Measurements from ENCODE around the gene UBE2E1.
"Not testable (repeated sequence)": the region's sequence is repeated elsewhere in the genome, so short reads cannot be mapped to it uniquely, and the experiment has no call there.

Gene UBE2E1

GRCh38 chr3:23824699-23825444, 19.1 kb downstream of the UBE2E1 start:
- no peak for DNase-seq

DNA sequence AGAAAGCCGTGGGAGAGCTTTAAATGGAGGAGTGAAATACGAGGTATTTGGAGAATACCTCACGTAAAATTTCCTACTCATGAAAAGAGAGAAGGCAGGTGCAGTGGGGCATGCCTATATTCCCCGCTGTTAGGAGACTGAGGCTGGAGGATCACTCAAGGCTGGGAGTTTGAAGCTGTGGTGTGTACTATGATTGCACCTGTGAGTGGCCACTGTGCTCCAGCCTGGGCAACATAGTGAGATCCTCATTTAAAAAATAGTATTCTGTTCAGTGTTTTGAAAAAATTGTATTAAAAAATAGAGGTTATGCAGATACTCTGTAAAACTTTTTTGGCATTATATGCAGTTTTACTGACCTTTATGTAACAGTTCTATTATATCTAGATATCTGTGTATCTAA, 20.0 kb downstream of the UBE2E1 start:
- no peak for DNase-seq

DNA sequence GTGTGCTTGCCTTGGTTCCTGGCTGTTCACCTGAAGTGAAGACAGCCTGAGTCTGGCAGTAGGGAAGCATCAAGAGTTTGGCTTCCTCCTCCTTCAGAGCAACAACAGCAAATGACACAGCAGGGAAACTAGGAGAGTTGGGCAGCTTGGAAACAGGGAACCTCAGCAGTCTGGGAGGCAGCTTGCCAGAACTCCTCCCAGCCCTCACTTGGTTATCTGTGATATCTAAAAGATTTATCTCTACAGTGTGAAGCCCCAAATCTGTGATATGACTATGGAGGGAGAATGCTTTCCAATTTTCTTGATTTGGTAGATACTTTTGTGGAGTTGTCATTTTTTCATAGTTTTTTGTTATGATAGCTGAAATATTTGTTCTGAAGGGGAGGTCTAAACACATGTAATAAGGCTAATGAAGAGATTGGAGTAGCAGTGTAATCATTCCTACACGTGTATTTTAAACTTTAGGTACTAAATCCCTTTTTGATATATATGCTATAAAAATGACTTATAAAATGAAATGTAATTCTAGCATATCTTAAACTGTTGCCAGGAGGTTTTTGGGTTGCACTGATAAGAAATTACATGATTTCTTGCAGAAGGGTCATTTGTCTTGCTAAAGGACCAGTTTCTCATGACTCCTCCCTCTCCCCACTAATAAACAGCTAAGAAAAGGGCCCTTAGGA, 20.8 kb downstream of the UBE2E1 start:
- DNase-seq = no peak

DNA sequence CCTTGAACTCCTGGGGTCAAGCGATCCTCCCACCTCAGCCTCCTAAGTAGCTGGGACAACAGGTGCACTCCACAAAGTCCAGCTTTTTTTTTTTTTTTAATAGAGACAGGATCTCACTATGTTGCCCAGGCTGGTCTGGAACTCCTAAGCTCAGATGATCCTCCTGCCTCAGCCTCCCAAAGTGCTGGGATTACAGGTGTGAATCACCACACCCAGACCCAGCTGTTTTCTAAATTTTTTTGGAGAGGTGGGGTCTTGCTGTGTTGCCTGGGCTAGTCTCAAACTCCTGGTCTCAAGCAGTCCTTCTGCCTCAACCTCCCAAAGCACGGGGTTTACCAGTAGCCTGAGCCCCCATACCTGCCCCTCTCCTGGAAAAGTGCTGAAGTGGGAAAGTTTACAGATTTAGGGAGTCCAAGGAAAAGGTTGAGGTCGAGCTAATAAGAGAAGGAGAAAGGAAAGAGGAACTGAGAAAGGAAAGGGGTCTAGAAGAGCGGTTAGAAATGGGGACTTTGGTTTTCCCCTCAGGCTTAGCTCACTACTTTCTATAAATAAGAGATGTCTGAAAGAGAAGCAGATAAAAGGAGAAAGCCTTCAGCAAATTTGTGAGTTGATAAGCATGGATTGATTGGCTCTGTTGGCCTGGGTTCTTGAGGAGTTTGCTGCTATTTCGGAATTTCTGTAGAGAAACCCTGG, 23.6 kb downstream of the UBE2E1 start:
- no peak for DNase-seq

DNA sequence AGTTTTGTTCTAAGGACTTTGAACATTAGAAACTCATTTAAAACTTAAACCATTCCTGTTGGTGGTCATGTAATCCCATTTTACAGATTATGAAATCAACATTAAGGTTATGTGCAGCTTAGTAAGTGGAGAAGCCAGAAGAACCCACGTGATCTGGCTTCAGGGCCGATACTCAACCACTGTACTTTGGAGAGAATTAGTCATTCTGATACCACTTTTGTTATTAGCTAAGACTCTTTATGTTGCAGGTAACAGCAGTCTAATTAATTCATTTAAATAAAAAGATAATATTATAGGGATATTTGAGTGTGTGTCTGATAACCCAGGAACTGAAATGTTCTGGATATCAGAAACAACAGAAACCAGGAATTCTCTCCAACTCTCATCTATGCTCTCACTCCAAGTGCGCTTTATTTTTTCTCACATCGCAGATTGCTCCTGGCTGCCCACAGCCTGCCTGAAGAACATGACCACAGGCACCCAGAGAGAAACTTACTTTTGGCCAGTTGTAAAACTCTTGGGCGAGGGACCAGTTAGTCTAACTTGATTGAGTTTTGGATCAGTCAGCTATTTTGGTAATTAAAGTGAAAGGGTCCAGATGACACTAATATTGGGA, 25.2 kb downstream of the UBE2E1 start:
- no peak for DNase-seq

DNA sequence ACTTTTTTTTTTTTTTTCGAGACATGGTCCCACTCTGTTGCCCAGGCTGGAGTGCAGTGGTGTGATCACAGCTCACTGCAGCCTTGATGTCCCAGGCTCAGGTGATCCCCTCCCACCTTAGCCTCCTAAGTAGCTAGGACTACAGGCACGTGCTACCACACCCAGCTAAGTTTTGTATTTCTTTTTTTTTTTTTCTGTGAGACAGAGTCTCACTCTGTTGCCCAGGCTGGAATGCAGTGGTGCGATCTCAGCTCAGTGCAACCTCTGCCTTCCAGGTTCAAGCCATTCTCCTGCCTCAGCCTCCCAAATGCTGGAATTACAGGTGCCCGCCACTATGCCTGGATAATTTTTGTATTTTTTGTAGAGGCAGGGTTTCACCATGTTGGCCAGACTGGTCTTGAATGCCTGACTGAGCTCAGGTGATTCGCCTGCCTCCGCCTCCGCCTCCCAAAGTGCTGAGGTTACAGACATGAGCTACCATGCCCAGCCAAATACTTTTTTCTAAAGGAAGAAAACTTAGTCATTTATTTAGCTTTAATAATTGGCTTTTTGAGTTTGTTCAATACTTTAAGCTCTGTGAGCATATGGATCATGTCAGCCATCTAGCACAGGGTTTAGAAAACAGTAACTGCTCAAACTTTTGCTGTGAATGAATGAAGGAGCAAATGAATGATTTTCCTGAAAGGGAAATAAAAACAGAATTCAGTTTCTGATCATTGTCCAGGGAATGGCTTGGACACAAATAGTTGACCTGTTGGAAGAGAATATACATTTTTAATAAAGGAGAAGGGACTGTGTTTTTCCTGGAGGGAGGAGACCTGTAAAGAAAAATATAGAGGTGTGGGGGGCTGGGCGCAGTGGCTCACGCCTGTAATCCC, 26.0 kb downstream of the UBE2E1 start:
- no peak for DNase-seq

GRCh38 chr3:23832523-23832922, 26.8 kb downstream of the UBE2E1 start:
- DNase-seq = no peak

GRCh38 chr3:23834082-23834870, 28.5 kb downstream of the UBE2E1 start:
- DNase-seq = no peak

GRCh38 chr3:23835087-23835486, 29.3 kb downstream of the UBE2E1 start:
- no peak for DNase-seq

DNA sequence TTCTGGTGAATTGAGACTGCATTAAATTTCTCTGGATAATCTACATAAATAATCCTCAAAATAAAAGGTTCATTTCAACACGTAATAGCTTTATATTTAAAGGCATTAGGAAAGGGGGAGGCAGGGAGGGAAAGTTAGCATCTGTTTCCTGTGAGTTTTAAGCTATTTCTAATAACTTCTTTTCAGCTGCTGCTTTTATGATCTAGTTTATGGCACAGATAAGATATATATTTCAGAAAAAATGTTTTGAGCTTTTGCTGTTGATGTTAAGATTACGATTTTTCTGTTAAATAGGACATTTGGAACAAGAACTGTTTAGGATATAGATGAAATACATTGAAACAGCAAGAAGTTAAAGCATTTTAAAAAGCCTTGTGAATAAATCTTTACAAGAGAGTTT, 30.0 kb downstream of the UBE2E1 start:
- DNase-seq = no peak

GRCh38 chr3:23836536-23837230, 30.9 kb downstream of the UBE2E1 start:
- DNase-seq = no peak

GRCh38 chr3:23837286-23837685, 31.5 kb downstream of the UBE2E1 start:
- DNase-seq = no peak

DNA sequence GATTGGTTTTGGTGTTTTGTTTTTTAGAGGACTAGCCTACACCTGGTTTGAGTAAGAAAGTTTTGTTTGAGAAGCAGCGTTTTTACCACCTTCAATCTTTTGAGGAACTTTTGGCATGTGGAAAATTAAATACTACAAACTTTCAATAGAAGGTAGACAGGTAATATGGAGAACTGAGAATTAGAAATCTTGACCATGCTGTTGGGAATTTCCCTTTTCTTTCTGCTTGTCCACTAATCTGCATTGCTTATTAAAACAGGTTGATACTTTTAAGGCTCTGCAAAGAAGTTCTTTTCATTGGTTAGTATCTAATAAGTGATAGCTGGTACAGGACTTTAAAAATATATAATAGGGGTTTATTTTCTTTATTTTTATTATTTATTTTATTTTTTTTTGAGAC, 31.9 kb downstream of the UBE2E1 start:
- no peak for DNase-seq

DNA sequence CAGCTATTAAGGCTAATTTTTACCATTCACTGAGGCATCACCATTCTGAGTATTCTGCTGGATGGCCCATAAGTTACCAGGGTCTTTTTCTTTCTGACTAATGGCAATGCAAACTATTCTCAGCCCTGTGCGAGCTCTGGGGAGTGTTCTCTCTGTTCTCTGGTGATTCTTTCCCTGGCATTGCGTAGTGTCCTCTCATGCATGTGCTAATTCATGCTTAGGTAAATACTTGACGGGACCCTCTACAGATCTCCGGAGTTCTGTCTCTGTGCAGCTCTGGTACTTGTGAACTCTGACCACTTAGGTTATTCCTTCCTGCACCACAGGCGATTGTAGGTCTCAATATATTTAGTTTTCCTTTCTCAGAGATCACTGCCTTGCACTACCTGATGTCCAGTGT, 34.8 kb downstream of the UBE2E1 start:
- DNase-seq = peak; percentile 11

DNA sequence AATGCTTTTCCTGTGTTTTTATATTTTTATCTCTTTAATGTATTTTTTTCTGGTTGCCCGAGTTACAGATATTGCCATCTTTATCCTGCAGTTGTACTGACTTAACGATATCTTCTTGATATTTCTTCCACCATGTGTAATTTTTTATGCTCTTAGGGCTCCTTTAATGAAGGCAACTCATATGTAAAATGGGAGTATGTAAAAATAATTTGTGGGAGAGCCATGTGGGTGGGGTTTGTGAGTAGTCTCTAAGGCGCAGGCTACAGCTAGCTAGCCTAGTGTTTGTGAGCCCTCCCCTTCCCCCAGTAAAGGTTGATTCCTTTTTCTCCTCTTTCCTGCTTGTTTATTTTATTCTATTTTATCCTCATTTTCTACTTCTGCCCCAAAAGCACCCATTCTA, 38.1 kb downstream of the UBE2E1 start:
- DNase-seq = no peak

GRCh38 chr3:23845326-23846216, 39.8 kb downstream of the UBE2E1 start:
- no peak for DNase-seq

DNA sequence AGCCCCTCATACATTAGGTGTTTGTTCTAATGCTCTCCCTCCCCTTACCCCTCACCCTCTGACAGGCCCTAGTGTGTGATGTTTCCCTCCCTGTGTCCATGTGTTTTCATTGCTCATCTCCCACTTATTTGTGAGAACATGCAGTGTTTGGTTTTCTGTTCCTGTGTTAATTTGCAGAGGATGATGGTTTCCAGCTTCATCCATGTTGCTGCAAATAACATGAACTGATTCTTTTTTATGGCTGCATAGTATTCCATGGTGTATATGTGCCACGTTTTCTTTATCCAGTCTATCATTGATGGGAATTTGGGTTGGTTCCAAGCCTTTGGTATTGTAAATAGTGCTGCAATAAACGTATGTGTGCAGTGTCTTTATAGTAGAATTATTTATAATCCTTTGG, 43.7 kb downstream of the UBE2E1 start:
- DNase-seq = not testable (repeated sequence)

DNA sequence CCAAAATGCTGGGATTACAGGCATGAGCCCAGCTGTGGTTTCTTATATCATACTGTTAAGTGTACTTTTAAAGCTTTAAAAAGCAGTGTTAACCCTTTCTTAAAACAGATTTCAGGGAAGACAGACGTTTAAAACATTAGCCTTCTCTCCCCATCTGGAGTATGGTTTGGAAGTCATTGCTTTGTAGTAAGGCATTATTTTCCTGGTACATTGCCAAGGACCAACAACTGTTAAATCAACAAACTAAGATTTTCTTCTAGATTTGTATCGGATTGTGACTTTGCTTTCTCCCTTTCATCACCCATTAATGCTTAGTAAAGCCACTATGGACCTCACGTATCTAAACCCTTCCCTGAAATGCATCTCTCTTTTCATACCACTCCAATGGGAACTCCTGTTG, 50.5 kb downstream of the UBE2E1 start:
- no peak for DNase-seq

GRCh38 chr3:23859012-23859743, 53.4 kb downstream of the UBE2E1 start:
- no peak for DNase-seq
